Measurements from ENCODE around the gene C9. TPM values are rescaled to one million over a fixed set of nuclear protein-coding genes. Genes with fewer than 3 reads are reported as not detected.

Gene C9
- total and polyA plus RNA-seq, 12 donors = 0.17 TPM; not detected in 11

- WGBS, 2 donors = 84 to 87% methylated on average over 2 of the region's 2 CpGs
- intact Hi-C loops (cut with DNase I) = no loop called here
- no peak for TF ChIP-seq CTCF (IDR thresholded peaks at IDR 0.05)
- DNase-seq = no peak
- H3K4me3 ChIP-seq = no peak overlapping the region
- no peaks in the 10 kb centered on the region for H3K27me3 ChIP-seq
- H3K4me1 ChIP-seq = peaks cover 0 to 91% (median 0%) of the 10 kb centered on the region in 9 donors
- peak overlapping the region in 1 of 10 donors; percentile 23 for H3K27ac ChIP-seq
- no peak for ATAC-seq
- no peaks in the 10 kb centered on the region for H3K9me3 ChIP-seq
- H3K36me3 ChIP-seq = no peaks in the 10 kb centered on the region
Observed at GRCh38 chr5:39267186-39267585, 97.1 kb downstream of the C9 start.

GRCh38 chr5:39266442-39266841 is 97.9 kb downstream of the C9 start:
- no peak for TF ChIP-seq CTCF (IDR thresholded peaks at IDR 0.05)
- H3K4me1 ChIP-seq = peaks cover 0 to 83% (median 0%) of the 10 kb centered on the region in 9 donors
- H3K36me3 ChIP-seq = no peaks in the 10 kb centered on the region
- no peak for ATAC-seq
- intact Hi-C loops (cut with DNase I) = no loop called here
- no peak overlapping the region for H3K4me3 ChIP-seq
- peak overlapping the region in 1 of 10 donors; percentile 23 for H3K27ac ChIP-seq
- no peaks in the 10 kb centered on the region for H3K9me3 ChIP-seq
- no peak for DNase-seq
- H3K27me3 ChIP-seq = no peaks in the 10 kb centered on the region
- 0 to 6% methylated on average over 2 of the region's 2 CpGs for WGBS, 2 donors

GRCh38 chr5:39264528-39264927 is 99.8 kb downstream of the C9 start:
- no peaks in the 10 kb centered on the region for H3K9me3 ChIP-seq
- peak overlapping the region in 1 of 10 donors; percentile 59 for H3K27ac ChIP-seq
- ATAC-seq (no peak), DNase-seq (no peak)
- no peaks in the 10 kb centered on the region for H3K36me3 ChIP-seq
- TF ChIP-seq CTCF (IDR thresholded peaks at IDR 0.05) = no peak
- no peak overlapping the region for H3K4me3 ChIP-seq
- H3K4me1 ChIP-seq = peaks cover 0 to 68% (median 0%) of the 10 kb centered on the region in 9 donors
- H3K27me3 ChIP-seq = no peaks in the 10 kb centered on the region
- 89 to 100% methylated on average over 1 of the region's 1 CpG for WGBS, 2 donors
- intact Hi-C loops (cut with DNase I) = no loop called here

GRCh38 chr5:39262981-39263380 is 101.3 kb downstream of the C9 start:
- intact Hi-C loops (cut with DNase I) = no loop called here
- no peak for TF ChIP-seq CTCF (IDR thresholded peaks at IDR 0.05)
- H3K27me3 ChIP-seq = no peaks in the 10 kb centered on the region
- peak overlapping the region in 1 of 10 donors; percentile 59 for H3K27ac ChIP-seq
- H3K36me3 ChIP-seq = no peaks in the 10 kb centered on the region
- 87 to 91% methylated on average over 2 of the region's 2 CpGs for WGBS, 2 donors
- H3K4me3 ChIP-seq = no peak overlapping the region
- peaks cover 0 to 52% (median 0%) of the 10 kb centered on the region in 9 donors for H3K4me1 ChIP-seq
- DNase-seq (no peak), ATAC-seq (no peak)
- no peaks in the 10 kb centered on the region for H3K9me3 ChIP-seq
